DMS114 treated with DMSO at 0.1 percent for 48 hours (cell line): ENCODE results near the gene SUPT6H.
"Not testable (repeated sequence)": the region's sequence is repeated elsewhere in the genome, so short reads cannot be mapped to it uniquely, and the experiment has no call there.

ENCODE experiments used
- DNase-seq: peaks from one replicate; lab custom pipeline; 2025; ENCODE audit not compliant: unreplicated experiment; lab: John Stamatoyannopoulos, UW

SUPT6H gene

DNA sequence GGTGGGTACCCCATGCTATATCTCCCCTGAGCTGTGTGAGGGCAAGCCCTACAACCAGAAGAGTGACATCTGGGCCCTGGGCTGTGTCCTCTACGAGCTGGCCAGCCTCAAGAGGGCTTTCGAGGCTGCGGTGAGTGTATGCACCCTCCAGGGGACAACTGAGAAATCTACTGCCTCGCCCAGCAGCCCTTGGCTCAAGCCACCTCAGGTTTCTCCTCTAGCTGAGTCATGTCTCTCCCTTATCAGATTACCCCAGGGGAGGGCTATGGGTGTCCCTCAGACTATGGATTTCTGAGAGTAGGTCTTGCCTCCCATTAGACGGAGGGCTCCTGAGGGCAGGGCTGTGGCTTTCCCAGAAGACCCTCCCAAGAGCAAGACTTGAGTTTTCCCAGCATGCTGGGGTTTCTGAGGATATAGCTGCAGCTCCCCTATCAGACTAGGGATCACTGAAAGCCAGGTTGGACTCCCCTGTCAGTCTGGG is 73.3 kb downstream of the SUPT6H start:
- no peak for DNase-seq

DNA sequence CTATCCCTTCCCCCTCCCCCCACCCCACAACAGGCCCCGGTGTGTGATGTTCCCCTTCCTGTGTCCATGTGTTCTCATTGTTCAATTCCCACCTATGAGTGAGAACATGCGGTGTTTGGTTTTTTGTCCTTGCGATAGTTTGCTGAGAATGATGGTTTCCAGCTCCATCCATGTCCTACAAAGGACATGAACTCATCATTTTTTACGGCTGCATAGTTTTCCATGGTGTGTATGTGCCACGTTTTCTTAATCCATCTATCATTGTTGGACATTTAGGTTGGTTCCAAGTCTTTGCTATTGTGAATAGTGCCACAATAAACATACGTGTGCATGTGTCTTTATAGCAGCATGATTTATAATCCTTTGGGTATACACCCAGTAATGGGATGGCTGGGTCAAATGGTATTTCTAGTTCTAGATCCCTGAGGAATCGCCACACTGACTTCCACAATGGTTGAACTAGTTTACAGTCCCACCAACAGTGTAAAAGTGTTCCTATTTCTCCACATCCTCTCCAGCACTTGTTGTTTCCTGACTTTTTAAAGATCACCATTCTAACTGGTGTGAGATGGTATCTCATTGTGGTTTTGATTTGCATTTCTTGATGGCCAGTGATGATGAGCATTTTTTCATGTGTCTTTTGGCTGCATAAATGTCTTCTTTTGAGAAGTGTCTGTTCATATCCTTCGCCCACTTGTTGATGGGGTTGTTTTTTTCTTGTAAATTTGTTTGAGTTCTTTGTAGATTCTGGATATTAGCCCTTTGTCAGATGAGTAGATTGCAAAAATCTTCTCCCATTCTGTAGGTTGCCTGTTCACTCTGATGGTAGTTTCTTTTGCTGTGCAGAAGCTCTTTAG is 74.1 kb downstream of the SUPT6H start:
- DNase-seq, result not testable (repeated sequence)

DNA sequence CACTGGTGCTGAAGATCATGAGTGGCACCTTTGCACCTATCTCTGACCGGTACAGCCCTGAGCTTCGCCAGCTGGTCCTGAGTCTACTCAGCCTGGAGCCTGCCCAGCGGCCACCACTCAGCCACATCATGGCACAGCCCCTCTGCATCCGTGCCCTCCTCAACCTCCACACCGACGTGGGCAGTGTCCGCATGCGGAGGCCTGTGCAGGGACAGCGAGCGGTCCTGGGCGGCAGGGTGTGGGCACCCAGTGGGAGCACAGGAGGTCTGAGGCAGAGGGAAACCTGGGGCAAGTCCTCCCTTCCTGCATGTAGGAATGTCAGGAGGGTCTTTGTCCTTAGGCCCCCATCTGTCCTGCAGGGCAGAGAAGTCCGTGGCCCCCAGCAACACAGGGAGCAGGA is 75.3 kb downstream of the SUPT6H start:
- DNase-seq, result no peak

DNA sequence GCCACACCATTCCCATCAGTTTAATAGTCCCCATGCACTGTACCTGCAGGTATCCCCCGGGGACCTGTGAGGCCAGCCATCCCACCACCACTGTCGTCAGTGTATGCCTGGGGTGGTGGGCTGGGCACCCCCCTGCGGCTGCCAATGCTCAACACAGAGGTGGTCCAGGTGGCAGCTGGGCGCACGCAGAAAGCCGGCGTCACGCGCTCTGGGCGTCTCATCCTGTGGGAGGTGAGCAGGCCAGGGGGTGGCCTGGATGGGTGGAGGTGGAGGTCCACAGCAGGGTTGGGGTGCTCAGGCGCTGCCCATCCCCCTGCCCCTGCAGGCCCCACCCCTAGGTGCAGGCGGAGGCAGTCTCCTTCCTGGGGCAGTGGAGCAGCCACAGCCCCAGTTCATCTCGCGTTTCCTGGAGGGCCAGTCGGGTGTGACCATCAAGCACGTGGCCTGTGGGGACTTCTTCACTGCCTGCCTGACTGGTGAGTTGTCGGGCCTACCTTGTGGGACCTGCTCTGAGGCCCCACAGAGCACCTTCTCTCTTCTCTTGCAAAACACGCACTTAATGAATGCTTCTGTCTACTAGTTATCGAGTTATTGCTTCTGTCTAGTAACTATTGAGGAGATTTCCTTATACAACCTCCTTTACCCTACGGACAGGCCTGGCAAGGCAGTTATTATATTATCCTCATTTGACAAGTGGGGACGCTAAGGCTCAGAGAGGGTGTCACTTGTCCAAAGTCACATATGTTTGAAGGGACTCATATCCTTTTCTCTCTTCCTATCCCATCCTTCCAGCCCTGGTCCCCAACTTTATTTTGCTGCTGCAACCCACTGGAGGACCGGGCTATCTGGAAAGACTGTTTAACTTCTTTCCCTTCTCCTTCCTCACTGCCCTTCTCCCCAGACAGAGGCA is 76.0 kb downstream of the SUPT6H start:
- DNase-seq, result no peak

DNA sequence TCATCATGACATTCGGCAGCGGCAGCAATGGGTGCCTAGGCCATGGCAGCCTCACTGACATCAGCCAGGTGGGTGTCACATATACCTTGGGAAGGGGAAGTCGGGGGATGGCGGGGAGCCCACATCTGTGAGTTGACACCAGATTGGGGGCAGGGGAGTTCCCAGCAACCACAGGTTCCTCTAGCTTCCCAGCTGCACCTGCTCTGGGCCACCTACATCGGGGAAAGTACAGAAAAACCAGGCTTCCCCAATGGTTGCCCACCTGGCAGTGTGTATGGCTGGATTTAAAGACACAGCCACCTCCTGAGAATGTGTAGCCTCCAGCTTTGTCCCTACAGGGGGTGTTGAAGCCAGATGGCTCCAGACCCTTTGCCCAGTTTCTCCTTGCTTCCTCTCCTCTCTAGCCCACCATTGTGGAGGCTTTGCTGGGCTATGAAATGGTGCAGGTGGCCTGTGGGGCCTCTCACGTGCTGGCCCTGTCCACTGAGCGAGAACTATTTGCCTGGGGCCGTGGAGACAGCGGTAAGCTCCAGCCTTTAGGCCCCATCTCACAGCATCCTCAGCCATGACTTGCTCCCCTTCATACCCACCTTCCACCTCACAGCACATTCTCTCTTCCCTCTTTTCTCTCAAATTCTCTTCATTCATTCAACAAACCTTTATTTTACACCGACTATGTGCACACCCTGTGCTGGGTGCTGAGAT is 76.8 kb downstream of the SUPT6H start:
- DNase-seq, result no peak

DNA sequence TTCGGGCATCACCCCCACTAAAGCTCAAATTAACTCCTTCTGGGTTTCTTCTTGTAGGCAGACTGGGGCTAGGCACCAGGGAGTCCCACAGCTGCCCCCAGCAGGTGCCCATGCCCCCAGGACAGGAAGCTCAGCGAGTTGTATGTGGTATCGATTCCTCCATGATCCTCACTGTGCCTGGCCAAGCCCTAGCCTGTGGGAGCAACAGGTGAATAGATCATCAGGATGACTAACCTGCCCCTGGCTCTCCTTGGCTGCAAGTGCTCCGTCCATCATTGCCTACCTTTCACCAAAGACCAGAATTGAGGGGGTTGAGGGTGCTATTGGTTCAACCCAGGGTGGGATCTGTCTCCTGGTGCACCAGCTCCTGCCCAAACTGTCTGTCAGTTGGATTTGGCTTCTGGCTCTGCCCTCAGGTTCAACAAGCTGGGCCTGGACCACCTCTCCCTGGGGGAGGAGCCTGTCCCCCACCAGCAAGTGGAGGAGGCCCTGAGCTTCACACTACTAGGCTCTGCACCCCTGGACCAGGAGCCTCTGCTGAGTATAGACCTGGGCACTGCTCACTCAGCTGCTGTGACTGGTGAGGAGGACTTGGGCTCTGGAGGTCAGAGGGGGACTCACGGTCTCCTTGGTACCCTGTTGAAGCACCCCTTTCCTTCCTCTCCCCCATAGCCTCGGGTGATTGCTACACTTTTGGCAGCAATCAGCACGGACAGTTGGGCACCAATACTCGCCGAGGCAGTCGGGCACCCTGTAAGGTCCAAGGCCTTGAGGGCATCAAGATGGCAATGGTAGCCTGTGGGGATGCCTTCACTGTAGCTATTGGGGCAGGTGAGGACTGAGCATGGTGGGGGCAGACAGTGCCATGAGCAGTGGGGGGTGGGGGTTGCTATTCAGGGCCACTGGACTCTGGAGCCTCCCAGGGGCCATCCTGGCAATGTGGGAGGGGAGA is 78.7 kb downstream of the SUPT6H start:
- no peak for DNase-seq

DNA sequence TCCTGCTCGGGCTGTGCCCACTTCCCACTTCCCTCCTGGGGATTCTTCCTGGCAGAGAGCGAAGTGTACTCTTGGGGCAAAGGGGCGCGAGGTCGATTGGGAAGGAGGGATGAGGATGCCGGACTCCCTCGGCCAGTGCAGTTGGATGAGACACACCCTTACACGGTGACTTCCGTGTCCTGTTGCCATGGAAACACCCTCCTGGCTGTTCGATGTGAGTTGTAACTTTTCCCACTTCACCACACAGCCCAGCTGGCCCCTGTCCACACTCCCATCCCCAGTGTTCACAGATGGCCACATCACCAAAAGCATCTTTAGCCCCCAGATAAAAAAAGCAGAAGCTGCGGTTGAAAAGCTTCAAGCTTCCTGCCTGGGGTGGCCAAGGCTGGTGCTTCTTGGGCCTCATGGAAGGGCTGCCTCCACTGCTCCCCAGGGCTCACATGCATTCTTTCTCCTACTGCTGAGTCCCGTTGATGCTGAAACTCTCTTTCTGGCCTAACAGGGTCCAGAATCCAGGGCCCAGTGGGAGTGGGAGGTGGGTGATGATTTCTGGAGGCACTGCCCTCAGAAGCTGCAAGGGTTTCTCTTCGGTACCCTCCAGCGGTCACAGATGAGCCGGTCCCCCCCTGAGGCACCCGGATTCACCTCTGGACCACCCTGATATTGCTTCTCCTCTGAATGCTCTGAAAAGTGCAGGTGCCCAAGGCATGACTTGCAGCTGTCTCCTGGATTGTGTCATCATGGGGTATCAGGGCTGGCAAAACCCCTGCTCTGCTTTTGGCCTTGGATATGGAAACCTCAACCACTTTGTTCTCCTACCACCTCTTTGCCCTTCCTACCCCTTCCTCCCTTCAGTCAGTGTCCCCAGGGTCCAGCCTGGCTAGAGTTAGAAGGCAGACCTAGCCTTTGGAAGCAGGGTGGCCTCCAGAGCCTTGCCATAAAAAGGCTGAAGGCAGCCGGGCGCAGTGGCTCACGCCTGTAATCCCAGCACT is 79.6 kb downstream of the SUPT6H start:
- DNase-seq, result no peak

DNA sequence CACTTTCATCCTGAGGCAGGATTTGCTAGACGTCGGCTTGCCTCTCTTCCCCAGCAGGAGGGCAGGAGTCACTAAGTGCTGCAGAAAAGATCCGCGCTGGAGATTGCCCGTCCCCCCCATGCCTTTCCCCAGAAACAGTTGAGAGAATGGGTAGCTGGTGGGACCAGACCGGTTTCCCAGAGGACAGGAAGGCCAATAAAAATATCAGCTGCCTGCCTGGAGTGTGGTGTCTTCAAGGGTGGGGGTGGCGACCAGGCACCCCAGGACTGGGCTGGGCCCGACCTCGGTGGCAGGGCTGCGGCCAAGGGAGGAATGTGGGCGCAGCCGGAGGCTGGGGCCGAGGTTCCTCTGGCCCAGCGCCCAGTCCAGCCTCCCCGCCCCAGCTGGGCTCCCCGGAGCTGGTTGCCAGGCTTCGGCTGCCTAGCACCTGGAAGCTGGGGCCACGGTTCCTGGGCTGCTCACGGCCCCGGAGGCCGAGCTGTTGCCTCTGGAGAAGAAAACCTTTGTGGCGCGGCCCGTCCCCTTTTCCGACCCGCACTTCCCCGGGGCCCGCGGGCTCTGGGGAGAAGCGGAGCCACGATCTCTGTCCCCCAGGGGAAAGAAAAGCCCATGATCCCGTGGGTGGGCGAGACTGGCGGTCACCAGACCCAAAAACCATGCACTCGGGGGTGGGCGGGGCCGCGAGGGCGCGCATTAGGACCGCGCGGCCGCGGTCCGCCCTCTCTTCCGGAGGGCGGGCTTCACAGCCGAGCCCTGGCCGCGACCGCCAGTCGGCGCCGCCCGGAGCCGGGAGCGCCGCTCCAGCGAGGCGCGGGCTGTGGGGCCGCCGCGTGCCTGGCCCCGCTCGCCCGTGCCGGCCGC is 81.5 kb downstream of the SUPT6H start, which contains the start of gene TRAF4:
Gene TRAF4, plus strand, starts transcription at position 769 of the 861 bp plus-strand sequence. CDS start 102 bp downstream, outside the sequence.
- DNase-seq, result peak; percentile 57

DNA sequence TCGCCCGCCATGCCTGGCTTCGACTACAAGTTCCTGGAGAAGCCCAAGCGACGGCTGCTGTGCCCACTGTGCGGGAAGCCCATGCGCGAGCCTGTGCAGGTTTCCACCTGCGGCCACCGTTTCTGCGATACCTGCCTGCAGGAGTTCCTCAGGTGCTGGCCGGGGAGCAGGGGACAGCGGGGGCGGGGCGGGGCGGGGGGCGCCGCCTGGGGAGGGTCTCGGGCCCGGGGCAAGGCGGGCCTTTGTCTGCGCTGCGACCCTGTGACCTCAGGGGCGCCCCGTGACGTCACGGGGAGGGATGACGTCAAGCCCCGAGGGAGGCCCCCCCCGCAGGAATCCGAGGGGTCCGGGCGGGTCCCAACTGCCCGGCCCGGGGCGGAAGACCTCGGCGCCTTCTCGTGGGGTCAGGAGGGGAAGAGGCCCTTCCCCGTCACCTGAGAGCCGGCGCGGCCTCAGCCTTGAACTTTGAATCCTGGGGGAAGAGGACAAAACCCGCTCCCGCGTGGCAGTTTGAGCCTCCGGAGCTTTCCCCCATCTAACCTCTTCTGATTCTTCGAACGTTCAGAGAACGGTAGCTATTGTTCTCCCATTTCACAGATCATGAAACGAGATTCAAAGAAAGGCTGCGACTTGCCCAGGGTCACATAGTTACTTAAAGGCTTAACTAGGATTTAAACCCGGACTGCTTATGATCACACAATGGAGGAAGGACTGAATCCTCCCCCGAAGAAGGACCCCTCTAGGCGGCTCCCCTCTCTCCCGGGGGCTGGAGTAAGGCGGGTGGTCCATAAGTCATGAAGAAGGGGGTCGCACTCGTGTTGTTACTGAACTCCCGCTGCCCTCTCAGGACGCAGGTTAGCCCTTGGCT is 82.3 kb downstream of the SUPT6H start:
- DNase-seq, result no peak

DNA sequence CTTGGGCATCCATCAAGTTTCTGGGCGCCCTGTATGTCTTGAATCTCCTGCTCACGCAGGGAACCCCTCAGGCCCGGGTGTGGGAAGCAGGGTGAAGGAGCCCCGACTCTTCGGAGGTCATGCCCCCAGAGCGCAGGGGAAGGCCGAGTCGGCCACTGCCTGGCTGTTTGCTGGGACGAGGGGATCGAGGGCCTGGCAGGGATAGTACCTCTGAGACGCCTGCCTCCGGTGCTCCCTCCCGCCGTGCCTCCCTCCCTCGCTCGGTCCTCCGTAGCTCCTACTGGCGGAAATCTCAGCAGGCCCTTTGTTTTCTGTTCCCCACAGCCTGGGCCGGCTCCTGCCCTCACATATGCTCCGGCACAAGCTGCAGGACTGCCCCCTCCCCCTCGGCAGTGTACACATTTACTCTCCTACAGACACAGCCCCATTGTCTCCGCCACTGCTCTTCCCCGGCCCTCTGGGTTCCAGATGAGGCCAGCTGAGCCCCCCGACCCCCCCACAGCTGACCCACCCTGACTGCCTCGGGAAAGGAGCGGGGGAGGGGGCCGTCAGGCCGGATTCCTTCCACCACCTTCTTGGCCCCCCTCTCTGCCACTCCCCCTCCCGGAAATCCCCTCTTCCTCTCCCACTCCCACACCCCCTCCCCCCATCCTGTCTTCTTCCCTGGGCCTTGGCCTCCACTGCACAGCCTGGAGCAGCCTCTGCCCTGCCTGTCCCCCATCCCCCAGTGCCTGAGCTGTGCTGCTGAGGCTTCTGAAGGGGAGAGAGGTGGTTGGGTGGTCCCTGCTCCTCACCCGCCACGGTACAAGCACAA is 83.2 kb downstream of the SUPT6H start:
- no peak for DNase-seq

DNA sequence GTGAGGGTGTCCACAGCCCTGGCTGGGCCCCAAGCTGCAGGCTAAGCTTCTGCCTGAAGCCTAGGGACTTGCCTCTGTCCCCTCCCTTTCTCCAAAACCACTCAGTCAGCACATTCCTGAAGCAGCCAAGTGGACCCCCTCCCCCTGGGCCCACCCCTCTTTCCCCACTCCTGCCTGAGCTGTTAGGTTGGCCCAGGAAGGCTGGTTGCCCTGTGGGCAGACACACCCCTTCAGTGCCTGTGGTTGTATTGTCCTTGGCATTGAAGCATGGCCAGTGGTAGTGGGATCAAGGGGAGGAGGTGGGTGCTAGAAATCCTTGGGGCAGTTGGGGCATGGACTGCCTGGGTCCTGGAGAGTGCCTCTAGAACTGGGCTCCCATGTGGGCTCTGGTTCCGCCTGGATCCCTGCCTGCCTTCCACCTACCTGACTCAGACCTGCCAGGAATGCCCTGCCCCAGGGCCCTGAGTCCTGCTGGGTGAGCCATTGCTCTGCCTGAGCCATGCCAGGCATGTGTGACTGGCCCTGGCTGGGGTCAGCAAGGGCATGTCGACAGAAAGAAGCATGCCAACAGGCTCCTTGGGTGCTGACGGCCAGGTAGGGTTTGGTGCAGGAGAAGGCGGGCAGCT is 83.9 kb downstream of the SUPT6H start:
- DNase-seq, result no peak

DNA sequence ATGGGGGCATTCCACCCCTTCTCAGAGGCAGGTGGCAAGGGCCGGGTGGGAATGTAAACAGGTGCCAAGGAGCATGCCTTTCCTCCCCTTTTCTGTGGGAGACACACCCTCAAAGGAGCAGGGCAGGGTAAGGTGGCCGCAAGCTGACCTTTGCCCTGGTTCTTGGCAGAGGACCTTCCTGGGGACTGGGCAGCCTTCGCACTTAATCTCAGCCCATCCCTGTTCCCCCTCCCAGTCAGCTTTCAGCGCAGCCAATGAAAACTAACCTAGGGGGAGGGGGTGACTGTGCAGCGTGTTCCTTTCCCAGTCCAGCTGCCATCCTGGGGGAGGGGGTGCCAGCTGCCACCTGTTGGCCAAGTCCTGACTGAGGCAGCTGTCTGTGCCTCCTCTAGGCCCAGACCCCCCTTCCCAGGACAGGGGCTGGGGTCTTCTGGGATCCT is 84.6 kb downstream of the SUPT6H start:
- DNase-seq, result no peak

DNA sequence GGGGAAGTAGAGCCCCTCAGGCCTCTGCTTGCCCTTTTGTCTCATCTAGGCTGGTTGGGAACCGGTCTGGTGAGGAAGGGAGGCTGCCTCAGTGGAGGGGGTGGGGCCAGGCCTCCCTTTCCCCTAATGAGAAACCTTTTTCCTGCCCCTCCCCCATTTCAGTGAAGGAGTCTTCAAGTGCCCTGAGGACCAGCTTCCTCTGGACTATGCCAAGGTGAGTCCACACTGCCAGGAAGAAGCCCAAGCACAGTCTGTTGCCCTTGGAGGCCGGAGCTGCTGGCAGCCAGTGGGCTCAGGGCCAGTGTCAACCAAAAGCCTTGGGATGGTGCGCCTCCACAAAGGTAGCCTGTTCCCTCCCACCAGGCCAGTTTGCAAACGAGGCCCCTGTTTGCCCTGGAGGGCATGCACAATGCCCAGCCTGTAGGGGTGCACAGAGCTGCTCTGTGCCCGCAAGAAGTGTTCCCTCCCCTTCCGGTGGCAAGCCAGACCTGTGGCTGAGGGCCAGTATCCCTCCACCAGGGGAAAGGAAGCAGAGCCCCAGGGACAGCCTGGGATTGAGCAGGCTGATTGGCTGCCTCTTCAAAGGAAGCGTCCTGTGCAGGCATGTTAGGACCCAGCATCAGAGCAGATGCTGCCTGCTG is 85.2 kb downstream of the SUPT6H start:
- DNase-seq, result no peak

DNA sequence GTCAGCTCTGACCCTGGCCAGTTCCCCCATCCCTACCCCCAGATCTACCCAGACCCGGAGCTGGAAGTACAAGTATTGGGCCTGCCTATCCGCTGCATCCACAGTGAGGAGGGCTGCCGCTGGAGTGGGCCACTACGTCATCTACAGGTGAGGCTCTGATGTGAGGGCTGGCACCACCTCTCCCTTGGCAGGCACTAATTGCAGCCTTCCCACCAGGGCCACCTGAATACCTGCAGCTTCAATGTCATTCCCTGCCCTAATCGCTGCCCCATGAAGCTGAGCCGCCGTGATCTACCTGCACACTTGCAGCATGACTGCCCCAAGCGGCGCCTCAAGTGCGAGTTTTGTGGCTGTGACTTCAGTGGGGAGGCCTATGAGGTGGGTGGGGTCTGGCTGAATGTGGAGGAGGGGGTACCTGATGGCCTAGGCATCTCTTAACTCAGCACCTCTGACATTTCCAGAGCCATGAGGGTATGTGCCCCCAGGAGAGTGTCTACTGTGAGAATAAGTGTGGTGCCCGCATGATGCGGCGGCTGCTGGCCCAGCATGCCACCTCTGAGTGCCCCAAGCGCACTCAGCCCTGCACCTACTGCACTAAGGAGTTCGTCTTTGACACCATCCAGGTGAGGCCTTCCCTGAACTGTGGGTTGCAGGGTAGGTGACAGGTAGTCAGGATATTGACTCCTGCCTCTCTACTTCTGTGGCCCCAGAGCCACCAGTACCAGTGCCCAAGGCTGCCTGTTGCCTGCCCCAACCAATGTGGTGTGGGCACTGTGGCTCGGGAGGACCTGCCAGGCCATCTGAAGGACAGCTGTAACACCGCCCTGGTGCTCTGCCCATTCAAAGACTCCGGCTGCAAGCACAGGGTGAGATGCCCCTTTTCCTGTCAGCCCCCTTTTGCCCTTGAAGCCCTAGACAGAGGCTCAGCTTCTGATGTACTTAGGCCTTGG is 86.1 kb downstream of the SUPT6H start:
- DNase-seq, result no peak
